SH-SY5Y (cell line): Measurements from ENCODE around the gene IGFN1.

Experiments used
- GATA2 ChIP-seq: IDR thresholded peaks from 2 replicates; pipeline ENCODE4 v1.6.1; 2011; ENCODE audit warnings: mild to moderate bottlenecking, low read depth, low read length
- GATA3 ChIP-seq: IDR thresholded peaks from 2 replicates; pipeline ENCODE4 v1.6.1; 2011; ENCODE audit warnings: low read depth, mild to moderate bottlenecking, low read length, moderate library complexity

GRCh38 chr1:201259476-201260235 lies 69.0 kb downstream of the IGFN1 start:
- TF ChIP-seq GATA2, result no peak
- no peak for TF ChIP-seq GATA3
